PC-9 (cell line): ENCODE results near the gene MDN1. TPM values are rescaled to one million over a fixed set of nuclear protein-coding genes. Genes with fewer than 3 reads are reported as not detected.

Experiments used
- BruUV-seq: library from RNA; stranded (reverse); fragments of 400-500 nt; replicated peaks from 2 replicates; lab custom pipeline; 2021; lab: Mats Ljungman, UMichigan
- CTCF ChIA-PET: fragments of 300-600 bp; sonication (Branson Sonifier 250); formaldehyde crosslinking; loops from one replicate; lab custom pipeline; 2022; ENCODE audit warnings: antibody characterized with exemption; lab: Charles Lee
- POLR2A ChIA-PET: fragments of 300-600 bp; sonication (Branson Sonifier 250); formaldehyde crosslinking; loops from one replicate; lab custom pipeline; 2022; ENCODE audit warnings: antibody characterized with exemption; ENCODE audit not compliant: unreplicated experiment; lab: Charles Lee
- DNase-seq, 2 experiments: peaks; one replicate each; pipeline versions ENCODE4 v3.0.0 to v3.0.0-alpha.2; 2015 to 2022; ENCODE audit warnings: mixed read lengths in 1 of 2
- H2AFZ ChIP-seq: fragments of 200-600 bp; sonication (generic); 2 replicates; pipeline ENCODE4 v1.8.1; 2017; ENCODE audit warnings: antibody characterized with exemption
- H3F3A ChIP-seq: fragments of 200-600 bp; sonication (generic); 2 replicates; pipeline ENCODE4 v1.8.1; 2017; ENCODE audit warnings: antibody characterized with exemption, mild to moderate bottlenecking, low read depth; ENCODE audit not compliant: insufficient read depth
- H3K27ac ChIP-seq: fragments of 200-600 bp; sonication (generic); 2 replicates; pipeline ENCODE4 v1.6.1; 2016; ENCODE audit warnings: mixed run types
- H3K27me3 ChIP-seq: fragments of 200-600 bp; sonication (generic); 2 replicates; pipeline ENCODE4 v1.6.1; 2016; ENCODE audit warnings: low read depth, mixed run types; ENCODE audit not compliant: insufficient read depth
- H3K36me3 ChIP-seq: fragments of 200-600 bp; sonication (generic); 2 replicates; pipeline ENCODE4 v1.6.1; 2016; ENCODE audit warnings: low read depth, mixed run types
- H3K4me1 ChIP-seq: fragments of 200-600 bp; sonication (generic); replicated peaks from 2 replicates; pipeline ENCODE4 v1.6.1; 2016; ENCODE audit warnings: mixed run types; ENCODE audit not compliant: insufficient read depth
- H3K4me2 ChIP-seq: fragments of 200-600 bp; sonication (generic); 2 replicates; pipeline ENCODE4 v1.6.1; 2017; ENCODE audit warnings: mixed run types
- H3K4me3 ChIP-seq: fragments of 200-600 bp; sonication (generic); 2 replicates; pipeline ENCODE4 v1.6.1; 2016; ENCODE audit warnings: mixed run types
- H3K79me2 ChIP-seq: fragments of 200-600 bp; sonication (generic); 2 replicates; pipeline ENCODE4 v1.6.1; 2017; ENCODE audit warnings: low read depth, mixed run types
- H3K9me2 ChIP-seq: fragments of 200-600 bp; sonication (generic); 2 replicates; pipeline ENCODE4 v1.8.1; 2017; ENCODE audit warnings: mild to moderate bottlenecking; ENCODE audit not compliant: insufficient read depth
- H3K9me3 ChIP-seq: fragments of 200-600 bp; sonication (generic); 2 replicates; pipeline ENCODE4 v1.8.1; 2016; ENCODE audit warnings: low read depth; ENCODE audit not compliant: insufficient read depth
- H4K20me1 ChIP-seq: fragments of 200-600 bp; sonication (generic); 2 replicates; pipeline ENCODE4 v1.8.1; 2017; ENCODE audit not compliant: insufficient read depth
- EZH2 ChIP-seq: fragments of 200-600 bp; sonication (generic); IDR thresholded peaks from 2 replicates; pipeline ENCODE4 v1.8.0; 2017; ENCODE audit warnings: antibody characterized with exemption, low read depth
- intact Hi-C: fragments of 100-400 bp; cut with micrococcal nuclease; formaldehyde crosslinking; loops from one replicate; pipeline ENCODE4 v1.10.0; 2022; ENCODE audit not compliant: unreplicated experiment
- total RNA-seq: library from RNA; stranded (reverse); gene quantifications from 2 replicates; pipeline ENCODE4 v1.2.3, GENCODE V29; 2021
- TF ChIP-seq, protein P1 (sequence below): fragments of 200-600 bp; sonication (generic); conservative IDR thresholded peaks from 2 replicates; pipeline ENCODE4 v1.6.1; 2017; ENCODE audit warnings: mixed run types, antibody characterized with exemption, mild to moderate bottlenecking, moderate library complexity

Gene MDN1
- total RNA-seq, 1 experiment from 2014 or later = 38.6 TPM

DNA sequence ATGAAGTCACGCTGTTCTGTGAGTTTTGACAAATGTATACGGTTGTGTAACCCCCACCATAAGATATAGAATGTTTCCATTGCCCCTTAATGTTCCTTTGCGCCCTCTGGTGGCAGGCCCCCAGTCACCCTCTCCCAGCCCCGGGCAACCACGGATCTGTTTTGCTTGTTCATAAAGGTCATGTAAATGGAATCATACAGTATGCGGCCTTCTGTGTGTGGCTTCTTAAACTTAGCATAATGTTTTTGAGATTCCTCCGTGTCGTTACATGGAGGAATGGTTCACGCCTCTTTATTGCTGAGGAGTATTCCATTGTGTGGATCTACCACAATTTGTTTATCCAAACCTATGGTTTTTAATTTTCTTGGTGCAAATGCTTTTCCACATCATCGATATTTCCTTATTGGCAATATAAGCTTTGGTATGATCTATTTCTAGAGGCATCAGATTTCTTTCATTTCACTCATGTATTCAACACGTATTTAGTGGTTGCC, 209.4 kb downstream of the MDN1 start:
- ChIA-PET POLR2A (no interaction called here), CTCF (no interaction called here)
- no TSS peak for BruUV-seq

DNA sequence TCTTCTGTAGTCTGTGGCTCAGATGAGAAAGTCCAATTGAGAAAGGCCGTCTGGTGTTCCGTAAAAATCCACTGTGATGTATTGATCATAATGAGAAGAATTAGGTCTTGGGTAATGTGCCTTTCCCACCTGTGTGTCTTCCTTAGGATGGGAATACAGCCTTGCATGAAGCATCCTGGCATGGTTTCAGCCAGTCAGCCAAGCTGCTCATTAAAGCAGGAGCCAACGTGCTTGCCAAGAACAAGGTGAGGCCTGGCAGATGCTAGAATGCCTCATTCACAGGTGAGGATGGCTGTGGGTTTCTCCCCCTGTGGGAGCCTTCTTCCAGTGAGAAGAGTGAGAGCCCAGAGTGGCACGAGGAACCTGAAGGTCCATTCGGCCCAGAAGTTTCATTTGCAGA, 213.7 kb downstream of the MDN1 start:
- POLR2A ChIA-PET = no interaction called here
- intact Hi-C loops = no loop called here

More for the DNA sequence above, 209.4 kb downstream of the MDN1 start:
- no peaks in the 10 kb centered on the region for H3F3A ChIP-seq
- no peaks in the 10 kb centered on the region for H3K4me1 ChIP-seq
- no peaks in the 10 kb centered on the region for H3K9me3 ChIP-seq
- no peak overlapping the region for H3K27ac ChIP-seq
- no peaks in the 10 kb centered on the region for H3K79me2 ChIP-seq
- H3K36me3 ChIP-seq = no peaks in the 10 kb centered on the region
- no peaks in the 10 kb centered on the region for H3K27me3 ChIP-seq
- H2AFZ ChIP-seq = no peak overlapping the region
- intact Hi-C loops = loop anchor here (1.0 to 5.0 kb wide), 3 partner anchors 177 to 628 kb away; partner anchors contain the start of gene ANKRD6
- H4K20me1 ChIP-seq = no peaks in the 10 kb centered on the region
- H3K9me2 ChIP-seq = no peaks in the 10 kb centered on the region
- TF ChIP-seq, protein P1, sequence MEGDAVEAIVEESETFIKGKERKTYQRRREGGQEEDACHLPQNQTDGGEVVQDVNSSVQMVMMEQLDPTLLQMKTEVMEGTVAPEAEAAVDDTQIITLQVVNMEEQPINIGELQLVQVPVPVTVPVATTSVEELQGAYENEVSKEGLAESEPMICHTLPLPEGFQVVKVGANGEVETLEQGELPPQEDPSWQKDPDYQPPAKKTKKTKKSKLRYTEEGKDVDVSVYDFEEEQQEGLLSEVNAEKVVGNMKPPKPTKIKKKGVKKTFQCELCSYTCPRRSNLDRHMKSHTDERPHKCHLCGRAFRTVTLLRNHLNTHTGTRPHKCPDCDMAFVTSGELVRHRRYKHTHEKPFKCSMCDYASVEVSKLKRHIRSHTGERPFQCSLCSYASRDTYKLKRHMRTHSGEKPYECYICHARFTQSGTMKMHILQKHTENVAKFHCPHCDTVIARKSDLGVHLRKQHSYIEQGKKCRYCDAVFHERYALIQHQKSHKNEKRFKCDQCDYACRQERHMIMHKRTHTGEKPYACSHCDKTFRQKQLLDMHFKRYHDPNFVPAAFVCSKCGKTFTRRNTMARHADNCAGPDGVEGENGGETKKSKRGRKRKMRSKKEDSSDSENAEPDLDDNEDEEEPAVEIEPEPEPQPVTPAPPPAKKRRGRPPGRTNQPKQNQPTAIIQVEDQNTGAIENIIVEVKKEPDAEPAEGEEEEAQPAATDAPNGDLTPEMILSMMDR = peak; percentile 76
- TF ChIP-seq EZH2 = no peak
- DNase-seq = peak in 1 of 2 experiments; percentile 50
- H3K4me3 ChIP-seq = no peak overlapping the region
- no peak overlapping the region for H3K4me2 ChIP-seq

DNA sequence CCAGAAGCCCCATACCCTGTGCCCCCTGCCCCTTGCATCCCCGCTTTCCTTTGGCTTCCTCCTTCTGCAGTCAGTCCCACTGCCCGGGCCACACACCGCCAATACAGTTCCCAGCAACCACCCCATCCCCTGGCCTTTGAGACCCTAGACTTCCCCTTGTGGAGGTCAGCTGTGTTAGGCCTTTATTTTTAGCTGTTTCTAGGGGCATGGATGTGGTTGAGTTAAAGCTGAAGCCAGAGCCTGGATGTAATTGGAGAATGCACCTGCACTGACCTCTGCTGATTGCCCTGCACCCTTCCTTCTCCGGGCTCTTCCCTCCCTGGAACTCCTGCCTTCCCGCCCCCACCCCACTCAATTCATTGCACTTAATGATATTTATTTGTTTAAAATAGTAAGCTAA, 214.9 kb downstream of the MDN1 start:
- Histone ChIP-seq H3K9me3 (no peaks in the 10 kb centered on the region), H2AFZ (no peak overlapping the region), H3K27ac (no peak overlapping the region), H4K20me1 (no peaks in the 10 kb centered on the region), H3K4me1 (no peaks in the 10 kb centered on the region), H3K79me2 (no peaks in the 10 kb centered on the region), H3F3A (no peaks in the 10 kb centered on the region), H3K36me3 (no peaks in the 10 kb centered on the region), H3K9me2 (no peaks in the 10 kb centered on the region), H3K4me2 (no peak overlapping the region), H3K4me3 (no peak overlapping the region), H3K27me3 (no peaks in the 10 kb centered on the region)
- no TSS peak for BruUV-seq
- ChIA-PET POLR2A (no interaction called here), CTCF (no interaction called here)
- DNase-seq = no peak
- intact Hi-C loops = no loop called here
- TF ChIP-seq EZH2 = no peak
- TF ChIP-seq, protein P1 = no peak

More for the DNA sequence above, 213.7 kb downstream of the MDN1 start:
- Histone ChIP-seq H3K27ac (no peak overlapping the region), H4K20me1 (no peaks in the 10 kb centered on the region), H3F3A (no peaks in the 10 kb centered on the region), H2AFZ (no peak overlapping the region), H3K4me1 (no peaks in the 10 kb centered on the region), H3K9me3 (no peaks in the 10 kb centered on the region), H3K9me2 (no peaks in the 10 kb centered on the region), H3K4me2 (no peak overlapping the region), H3K79me2 (no peaks in the 10 kb centered on the region), H3K4me3 (no peak overlapping the region), H3K27me3 (no peaks in the 10 kb centered on the region), H3K36me3 (no peaks in the 10 kb centered on the region)
- no peak for DNase-seq
- TF ChIP-seq, protein P1 = no peak
- TF ChIP-seq EZH2 = no peak
- CTCF ChIA-PET = no interaction called here
- no TSS peak for BruUV-seq
